Measurements from ENCODE around the gene EFCAB13. TPM values are rescaled to one million over a fixed set of nuclear protein-coding genes. Genes with fewer than 3 reads are reported as not detected.
"Not testable (repeated sequence)": the region's sequence is repeated elsewhere in the genome, so short reads cannot be mapped to it uniquely, and the experiment has no call there.

Gene EFCAB13
- total RNA-seq, 1 experiment from 2014 or later: 1.6 TPM

DNA sequence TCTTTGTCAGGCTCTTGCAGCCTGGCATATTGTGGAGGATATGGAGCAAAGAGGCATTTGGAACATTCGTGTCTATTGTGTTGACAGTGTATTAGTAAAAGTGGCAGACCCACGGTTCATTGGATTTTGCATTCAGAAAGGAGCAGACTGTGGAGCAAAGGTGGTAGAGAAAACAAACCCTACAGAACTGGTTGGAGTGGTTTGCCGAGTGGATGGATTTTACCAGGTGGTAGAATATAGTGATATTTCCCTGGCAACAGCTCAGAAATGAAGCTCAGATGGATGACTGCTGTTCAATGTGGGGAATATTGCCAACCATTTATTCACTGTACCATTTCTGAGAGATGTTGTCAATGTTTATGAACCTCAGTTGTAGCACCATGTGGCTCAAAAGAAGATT is 44.5 kb downstream of the EFCAB13 start:
- whole genome bisulfite sequencing (ENCODE audit: extremely low coverage, insufficient read length, low lambda C conversion rate): no CpG with 5 or more reads among the region's 3 CpGs

DNA sequence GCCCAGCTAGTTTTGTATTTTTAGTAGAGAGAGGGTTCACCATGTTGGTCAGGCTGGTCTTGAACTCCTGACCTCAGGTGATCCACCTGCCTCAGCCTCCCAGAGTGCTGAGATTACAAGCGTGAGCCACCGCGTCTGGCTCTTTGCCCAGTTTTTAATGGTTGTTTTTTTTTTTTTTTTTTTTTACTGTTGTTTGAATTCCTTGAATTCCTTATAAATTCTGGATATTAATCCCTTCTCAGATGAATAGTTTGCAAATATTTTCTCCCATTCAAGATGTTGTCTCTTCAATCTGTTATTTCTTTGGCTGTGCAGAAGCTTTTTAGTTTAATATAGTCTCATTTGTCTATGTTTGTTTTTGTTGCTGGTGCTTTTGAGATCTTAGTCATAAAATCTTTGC is 47.1 kb downstream of the EFCAB13 start:
- H3K27me3 Mint-ChIP-seq (ENCODE audit: low read depth); H3K9me3 ChIP-seq (ENCODE audit: control insufficient read depth, low read depth, low read length); H4K5ac ChIP-seq (ENCODE audit: insufficient read length, low read depth, low read length); H3K18ac ChIP-seq (ENCODE audit: insufficient read length, low read depth, low read length); H3K4me1 Mint-ChIP-seq; H2AK5ac ChIP-seq (ENCODE audit: insufficient read length, low read length); H2BK12ac ChIP-seq (ENCODE audit: insufficient read length, low read depth, low read length); H2BK5ac ChIP-seq (ENCODE audit: insufficient read length, low read length); H3K27me3 ChIP-seq (ENCODE audit: insufficient read depth, low read length); H2AFZ ChIP-seq (ENCODE audit: low read length); H3K4me3 Mint-ChIP-seq; H3K27ac ChIP-seq (ENCODE audit: insufficient read length, low read depth, low read length); H2BK120ac ChIP-seq (ENCODE audit: low read depth, low read length, poor library complexity, severe bottlenecking); H3K56ac ChIP-seq (ENCODE audit: insufficient read length, low read depth, low read length); H2BK20ac ChIP-seq (ENCODE audit: low read depth, low read length, poor library complexity, severe bottlenecking); H4K8ac ChIP-seq (replicated peaks; ENCODE audit: insufficient read length, low read depth, low read length); H3K9ac ChIP-seq (ENCODE audit: extremely low read depth, insufficient read length, low read length); H4K20me1 ChIP-seq (ENCODE audit: control insufficient read depth, insufficient read depth, insufficient read length); H3K23me2 ChIP-seq (ENCODE audit: insufficient read length, low read depth, low read length, poor library complexity, severe bottlenecking); H3K14ac ChIP-seq (ENCODE audit: insufficient read depth, low read length); H3K36me3 Mint-ChIP-seq (ENCODE audit: insufficient read depth in 1 of 3, low read depth in 3 of 3); DNase-seq; H2BK15ac ChIP-seq (ENCODE audit: low read depth, low read length); H3K9me3 Mint-ChIP-seq; H3K79me1 ChIP-seq (ENCODE audit: insufficient read depth, low read depth, low read length, poor library complexity, severe bottlenecking); H3K4me2 ChIP-seq (ENCODE audit: insufficient read depth, insufficient read length, low read length); H3K79me2 ChIP-seq (ENCODE audit: insufficient read depth, low read length); H3K27ac Mint-ChIP-seq; H3T11ph ChIP-seq (ENCODE audit: low read length); H4K91ac ChIP-seq (ENCODE audit: insufficient read length, low read depth, low read length); H3K4me1 ChIP-seq (ENCODE audit: insufficient read depth, low read length); H3K23ac ChIP-seq (ENCODE audit: insufficient read length, low read depth, low read length); H3K4ac ChIP-seq (ENCODE audit: low read depth, low read length): not testable (repeated sequence)
- no CpG with 5 or more reads among the region's 3 CpGs for WGBS (ENCODE audit: extremely low coverage, insufficient read length, low lambda C conversion rate)

More for the DNA sequence above, 44.5 kb downstream of the EFCAB13 start:
- no peak overlapping the region for H2BK12ac ChIP-seq (ENCODE audit: insufficient read length, low read depth, low read length)
- H2BK15ac ChIP-seq (ENCODE audit: low read depth, low read length): no peak overlapping the region
- no peak overlapping the region for H3K9ac ChIP-seq (ENCODE audit: extremely low read depth, insufficient read length, low read length)
- H3K23ac ChIP-seq (ENCODE audit: insufficient read length, low read depth, low read length): no peak overlapping the region
- no peak overlapping the region for H2BK5ac ChIP-seq (ENCODE audit: insufficient read length, low read length)
- no peaks in the 10 kb centered on the region for H3K23me2 ChIP-seq (ENCODE audit: insufficient read length, low read depth, low read length, poor library complexity, severe bottlenecking)
- no peaks in the 10 kb centered on the region for H3K27me3 ChIP-seq (ENCODE audit: insufficient read depth, low read length)
- no peak overlapping the region for H3K14ac ChIP-seq (ENCODE audit: insufficient read depth, low read length)
- no peaks in the 10 kb centered on the region for H4K20me1 ChIP-seq (ENCODE audit: control insufficient read depth, insufficient read depth, insufficient read length)
- no peak for DNase-seq
- no peak overlapping the region for H4K5ac ChIP-seq (ENCODE audit: insufficient read length, low read depth, low read length)
- Mint-ChIP-seq H3K27ac (no peak overlapping the region), H3K27me3 (ENCODE audit: low read depth) (no peaks in the 10 kb centered on the region; the same call in 1 of the 2 replicates), H3K36me3 (ENCODE audit: insufficient read depth in 1 of 3, low read depth in 3 of 3) (peaks cover 0 to 6% (median 6%) of the 10 kb centered on the region in 3 experiments; a peak in 4 of 7 replicates), H3K4me3 (no peak overlapping the region), H3K9me3 (peaks cover 15 to 17% of the 10 kb centered on the region in 2 experiments), H3K4me1 (no peaks in the 10 kb centered on the region)
- no peak overlapping the region for H2BK120ac ChIP-seq (ENCODE audit: low read depth, low read length, poor library complexity, severe bottlenecking)
- H3K27ac ChIP-seq (ENCODE audit: insufficient read length, low read depth, low read length): no peak overlapping the region
- H2BK20ac ChIP-seq (ENCODE audit: low read depth, low read length, poor library complexity, severe bottlenecking): no peak overlapping the region
- no peak overlapping the region for H3K4ac ChIP-seq (ENCODE audit: low read depth, low read length)
- H3K4me2 ChIP-seq (ENCODE audit: insufficient read depth, insufficient read length, low read length): no peak overlapping the region
- no peaks in the 10 kb centered on the region for H3K79me2 ChIP-seq (ENCODE audit: insufficient read depth, low read length)
- H3K56ac ChIP-seq (ENCODE audit: insufficient read length, low read depth, low read length): no peak overlapping the region
- no peak overlapping the region for H2AK5ac ChIP-seq (ENCODE audit: insufficient read length, low read length)
- H2AFZ ChIP-seq (ENCODE audit: low read length): no peak overlapping the region
- no peak overlapping the region for H3T11ph ChIP-seq (ENCODE audit: low read length)
- no peaks in the 10 kb centered on the region for H3K4me1 ChIP-seq (ENCODE audit: insufficient read depth, low read length)
- no peak overlapping the region for H3K18ac ChIP-seq (ENCODE audit: insufficient read length, low read depth, low read length)
- H3K79me1 ChIP-seq (ENCODE audit: insufficient read depth, low read depth, low read length, poor library complexity, severe bottlenecking): no peaks in the 10 kb centered on the region
- no peak overlapping the region for H4K8ac ChIP-seq (replicated peaks; ENCODE audit: insufficient read length, low read depth, low read length)
- no peak overlapping the region for H4K91ac ChIP-seq (ENCODE audit: insufficient read length, low read depth, low read length)
- TF ChIP-seq, protein P1, sequence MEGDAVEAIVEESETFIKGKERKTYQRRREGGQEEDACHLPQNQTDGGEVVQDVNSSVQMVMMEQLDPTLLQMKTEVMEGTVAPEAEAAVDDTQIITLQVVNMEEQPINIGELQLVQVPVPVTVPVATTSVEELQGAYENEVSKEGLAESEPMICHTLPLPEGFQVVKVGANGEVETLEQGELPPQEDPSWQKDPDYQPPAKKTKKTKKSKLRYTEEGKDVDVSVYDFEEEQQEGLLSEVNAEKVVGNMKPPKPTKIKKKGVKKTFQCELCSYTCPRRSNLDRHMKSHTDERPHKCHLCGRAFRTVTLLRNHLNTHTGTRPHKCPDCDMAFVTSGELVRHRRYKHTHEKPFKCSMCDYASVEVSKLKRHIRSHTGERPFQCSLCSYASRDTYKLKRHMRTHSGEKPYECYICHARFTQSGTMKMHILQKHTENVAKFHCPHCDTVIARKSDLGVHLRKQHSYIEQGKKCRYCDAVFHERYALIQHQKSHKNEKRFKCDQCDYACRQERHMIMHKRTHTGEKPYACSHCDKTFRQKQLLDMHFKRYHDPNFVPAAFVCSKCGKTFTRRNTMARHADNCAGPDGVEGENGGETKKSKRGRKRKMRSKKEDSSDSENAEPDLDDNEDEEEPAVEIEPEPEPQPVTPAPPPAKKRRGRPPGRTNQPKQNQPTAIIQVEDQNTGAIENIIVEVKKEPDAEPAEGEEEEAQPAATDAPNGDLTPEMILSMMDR (conservative IDR thresholded peaks at IDR 0.05): no peak
- no peaks in the 10 kb centered on the region for H3K9me3 ChIP-seq (ENCODE audit: control insufficient read depth, low read depth, low read length)

Measured in H9 (cell line).